HUES48 (cell line): ENCODE data around the gene KIR2DL1.
"Not testable (repeated sequence)": the region's sequence is repeated elsewhere in the genome, so short reads cannot be mapped to it uniquely, and the experiment has no call there.

Source experiments
- H3K27ac ChIP-seq: one replicate; pipeline ENCODE4 v1.7.0; 2013; ENCODE audit warnings: low read depth, low read length, inconsistent platforms
- H3K27me3 ChIP-seq: 2 replicates; pipeline ENCODE4 v1.6.1; 2013; ENCODE audit warnings: mild to moderate bottlenecking, low read length; ENCODE audit not compliant: control insufficient read depth, insufficient read depth
- H3K36me3 ChIP-seq: 2 replicates; pipeline ENCODE4 v1.6.1; 2013; ENCODE audit warnings: low read length; ENCODE audit not compliant: control insufficient read depth, insufficient read depth
- H3K4me1 ChIP-seq: 2 replicates; pipeline ENCODE4 v1.6.1; 2013; ENCODE audit warnings: mild to moderate bottlenecking, low read length; ENCODE audit not compliant: control insufficient read depth, insufficient read depth
- H3K4me3 ChIP-seq: 2 replicates; pipeline ENCODE4 v1.5.1; 2013; ENCODE audit warnings: mild to moderate bottlenecking, low read depth, low read length
- H3K9ac ChIP-seq: 2 replicates; pipeline ENCODE4 v1.6.1; 2013; ENCODE audit warnings: mild to moderate bottlenecking, low read depth, low read length, moderate library complexity
- H3K9me3 ChIP-seq: 2 replicates; pipeline ENCODE4 v1.6.1; 2013; ENCODE audit warnings: low read length; ENCODE audit not compliant: control insufficient read depth, insufficient read depth

The KIR2DL1 gene

DNA sequence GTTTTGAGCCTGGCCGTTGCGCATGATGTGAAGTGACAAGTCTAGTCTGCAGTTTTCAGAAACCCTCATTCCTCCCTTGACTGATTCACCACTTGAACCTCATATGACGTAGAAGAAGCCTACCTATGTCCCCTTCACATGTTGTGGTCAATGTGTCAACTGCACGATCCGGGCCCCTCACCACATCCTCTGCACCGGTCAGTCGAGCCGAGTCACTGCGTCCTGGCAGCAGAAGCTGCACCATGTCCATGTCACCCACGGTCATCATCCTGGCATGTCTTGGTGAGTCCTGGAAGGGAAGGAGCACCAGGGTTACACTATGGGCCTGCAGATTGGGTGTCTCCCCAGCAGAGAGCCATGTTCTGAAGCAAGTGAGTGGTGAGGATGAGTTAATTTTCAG lies 33.8 kb downstream of the KIR2DL1 start, which contains the start of gene KIR2DL4:
Gene KIR2DL4, plus strand, starts transcription at position 201 of the 400 bp plus-strand sequence. Its CDS starts 42 bp downstream, at position 243.
- no peaks in the 10 kb centered on the region for H3K27me3 ChIP-seq
- no peak within 1 kb of the TSS for H3K9ac ChIP-seq
- H3K9me3 ChIP-seq = peaks cover 82% of the 10 kb centered on the region
- H3K4me3 ChIP-seq = no peak within 1 kb of the TSS
- H3K27ac ChIP-seq = no peak within 1 kb of the TSS
- H3K4me1 ChIP-seq = no peaks in the 10 kb centered on the region
- H3K36me3 ChIP-seq = no peaks in the 10 kb centered on the region

DNA sequence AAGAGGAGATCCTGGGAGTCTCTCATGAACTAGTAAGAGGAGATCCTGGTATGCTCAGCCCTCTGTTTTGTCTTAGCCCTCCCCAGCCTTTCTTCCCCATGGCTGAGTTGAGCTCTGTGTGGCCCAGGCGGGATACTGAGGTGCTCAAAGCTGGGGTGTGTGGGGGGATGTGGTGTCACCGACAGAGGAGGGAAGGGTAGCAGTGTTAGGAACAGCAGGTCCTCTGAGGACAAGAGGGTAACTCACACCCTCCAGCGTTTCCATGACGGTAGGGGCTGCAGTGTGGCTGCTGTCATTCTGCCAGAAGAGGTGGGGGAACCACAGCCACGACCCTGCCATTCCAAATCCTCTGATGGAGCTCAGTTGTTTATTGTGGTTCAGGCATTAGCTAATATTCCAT lies 34.5 kb downstream of the KIR2DL1 start:
- Histone ChIP-seq H3K9me3 (peaks cover 89% of the 10 kb centered on the region), H3K27me3 (no peaks in the 10 kb centered on the region), H3K4me1 (no peaks in the 10 kb centered on the region)

DNA sequence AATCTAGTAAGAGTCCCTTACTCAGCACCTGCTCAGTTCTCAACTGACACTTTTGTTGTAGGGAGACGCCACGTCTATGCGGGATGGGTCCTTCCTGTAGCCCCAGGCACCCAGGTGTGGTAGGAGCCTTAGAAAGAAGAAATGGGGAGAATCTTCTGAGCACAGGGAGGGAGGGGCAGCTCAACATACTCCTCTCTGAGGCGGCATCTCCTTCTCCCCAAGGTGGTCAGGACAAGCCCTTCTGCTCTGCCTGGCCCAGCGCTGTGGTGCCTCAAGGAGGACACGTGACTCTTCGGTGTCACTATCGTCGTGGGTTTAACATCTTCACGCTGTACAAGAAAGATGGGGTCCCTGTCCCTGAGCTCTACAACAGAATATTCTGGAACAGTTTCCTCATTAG lies 35.0 kb downstream of the KIR2DL1 start:
- Histone ChIP-seq H3K36me3 (no peaks in the 10 kb centered on the region), H3K4me3 (no peak overlapping the region), H3K9me3 (peaks cover 94% of the 10 kb centered on the region), H3K9ac (no peak overlapping the region), H3K27ac (no peak overlapping the region), H3K27me3 (no peaks in the 10 kb centered on the region), H3K4me1 (no peaks in the 10 kb centered on the region)

More for the DNA sequence above, 34.5 kb downstream of the KIR2DL1 start:
- no peak overlapping the region for H3K4me3 ChIP-seq
- H3K9ac ChIP-seq = no peak overlapping the region
- no peaks in the 10 kb centered on the region for H3K36me3 ChIP-seq
- H3K27ac ChIP-seq = no peak overlapping the region

DNA sequence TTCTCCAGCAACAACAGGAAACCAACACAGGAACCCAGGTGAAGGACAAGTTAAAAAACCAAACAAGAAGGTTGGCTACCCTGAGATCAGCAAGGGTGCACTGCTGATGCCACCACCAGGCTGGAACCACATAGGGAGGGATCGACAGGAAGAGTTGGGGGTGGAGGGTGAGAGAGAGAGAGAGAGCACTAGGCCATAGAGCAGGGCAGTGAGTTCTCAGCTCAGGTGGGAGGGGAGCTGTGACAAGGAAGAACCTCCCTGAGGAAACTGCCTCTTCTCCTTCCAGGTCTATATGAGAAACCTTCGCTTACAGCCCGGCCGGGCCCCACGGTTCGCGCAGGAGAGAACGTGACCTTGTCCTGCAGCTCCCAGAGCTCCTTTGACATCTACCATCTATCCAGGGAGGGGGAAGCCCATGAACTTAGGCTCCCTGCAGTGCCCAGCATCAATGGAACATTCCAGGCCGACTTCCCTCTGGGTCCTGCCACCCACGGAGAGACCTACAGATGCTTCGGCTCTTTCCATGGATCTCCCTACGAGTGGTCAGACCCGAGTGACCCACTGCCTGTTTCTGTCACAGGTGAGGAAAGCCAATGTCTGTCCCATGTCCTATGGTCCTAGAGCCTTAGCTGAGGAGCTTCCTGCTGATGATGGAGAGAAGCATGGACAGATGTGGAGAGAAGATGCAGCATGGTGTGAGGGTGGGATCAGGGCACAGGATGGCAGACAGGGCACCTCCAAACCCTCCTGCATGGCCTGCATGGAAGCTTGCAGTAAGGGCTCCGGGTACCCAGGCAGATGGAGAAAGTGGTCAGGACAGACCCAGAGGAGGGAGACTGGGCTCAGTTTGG lies 36.3 kb downstream of the KIR2DL1 start:
- H3K9ac ChIP-seq = no peak overlapping the region
- H3K27me3 ChIP-seq = no peaks in the 10 kb centered on the region
- peaks cover 96% of the 10 kb centered on the region for H3K9me3 ChIP-seq
- no peak overlapping the region for H3K27ac ChIP-seq
- H3K4me1 ChIP-seq = no peaks in the 10 kb centered on the region
- H3K36me3 ChIP-seq = no peaks in the 10 kb centered on the region
- no peak overlapping the region for H3K4me3 ChIP-seq

DNA sequence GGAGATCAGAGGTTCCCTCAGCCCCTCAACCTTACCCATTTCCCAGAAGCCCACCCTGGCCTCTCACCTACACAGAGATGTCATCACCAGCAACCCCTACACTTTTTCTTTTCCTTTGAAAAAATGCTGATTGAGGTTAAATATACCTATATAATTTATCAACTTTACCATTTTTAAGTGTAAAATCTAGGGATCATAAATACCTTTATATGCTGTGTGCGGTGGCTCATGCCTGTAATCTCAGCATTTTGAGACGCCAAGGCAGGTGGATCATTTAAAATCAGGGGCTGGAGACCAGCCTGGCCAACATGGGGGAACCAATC lies 36.9 kb downstream of the KIR2DL1 start:
- no peaks in the 10 kb centered on the region for H3K27me3 ChIP-seq
- H3K36me3 ChIP-seq = no peaks in the 10 kb centered on the region
- peaks cover 96% of the 10 kb centered on the region for H3K9me3 ChIP-seq

DNA sequence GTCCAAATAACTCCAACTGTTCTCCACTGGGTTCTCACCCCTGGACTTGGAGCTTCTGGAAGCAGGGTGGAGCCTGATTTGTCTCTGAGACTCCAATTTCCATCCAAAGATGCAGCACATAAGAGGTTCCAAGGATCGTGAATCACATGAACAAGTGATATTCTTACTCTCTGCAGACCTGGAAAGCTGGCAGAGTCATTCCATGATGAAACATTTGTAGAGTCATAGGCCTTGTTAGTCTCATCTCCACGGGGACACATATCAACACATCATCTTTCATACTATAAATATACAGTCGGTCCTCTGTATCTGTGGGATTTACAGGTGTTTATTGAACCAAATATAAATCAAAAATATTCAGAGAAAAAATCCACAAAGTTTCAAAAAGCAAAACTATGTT lies 45.0 kb downstream of the KIR2DL1 start:
- not testable (repeated sequence) for H3K36me3 ChIP-seq, H3K4me3 ChIP-seq, H3K4me1 ChIP-seq, H3K27me3 ChIP-seq, H3K9ac ChIP-seq, H3K27ac ChIP-seq
- H3K9me3 ChIP-seq = peaks cover 92% of the 10 kb centered on the region

More for the DNA sequence above, 36.9 kb downstream of the KIR2DL1 start:
- Histone ChIP-seq H3K9ac (no peak overlapping the region), H3K4me3 (no peak overlapping the region), H3K27ac (no peak overlapping the region), H3K4me1 (no peaks in the 10 kb centered on the region)

DNA sequence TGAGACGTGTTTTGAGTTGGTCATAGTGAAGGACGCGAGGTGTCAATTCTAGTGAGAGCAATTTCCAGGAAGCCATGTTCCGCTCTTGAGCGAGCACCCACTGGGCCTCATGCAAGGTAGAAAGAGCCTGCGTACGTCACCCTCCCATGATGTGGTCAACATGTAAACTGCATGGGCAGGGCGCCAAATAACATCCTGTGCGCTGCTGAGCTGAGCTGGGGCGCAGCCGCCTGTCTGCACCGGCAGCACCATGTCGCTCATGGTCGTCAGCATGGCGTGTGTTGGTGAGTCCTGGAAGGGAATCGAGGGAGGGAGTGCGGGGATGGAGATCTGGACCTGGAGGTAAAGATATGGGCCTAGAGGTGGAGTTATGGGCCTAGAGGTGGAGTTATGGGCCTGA lies 46.7 kb downstream of the KIR2DL1 start, which contains the start of gene KIR3DL1:
Gene KIR3DL1, plus strand, starts transcription at position 218 of the 400 bp plus-strand sequence.
- not testable (repeated sequence) for H3K4me3 ChIP-seq, H3K9ac ChIP-seq, H3K27me3 ChIP-seq, H3K4me1 ChIP-seq, H3K36me3 ChIP-seq, H3K27ac ChIP-seq
- peaks cover 93% of the 10 kb centered on the region for H3K9me3 ChIP-seq

DNA sequence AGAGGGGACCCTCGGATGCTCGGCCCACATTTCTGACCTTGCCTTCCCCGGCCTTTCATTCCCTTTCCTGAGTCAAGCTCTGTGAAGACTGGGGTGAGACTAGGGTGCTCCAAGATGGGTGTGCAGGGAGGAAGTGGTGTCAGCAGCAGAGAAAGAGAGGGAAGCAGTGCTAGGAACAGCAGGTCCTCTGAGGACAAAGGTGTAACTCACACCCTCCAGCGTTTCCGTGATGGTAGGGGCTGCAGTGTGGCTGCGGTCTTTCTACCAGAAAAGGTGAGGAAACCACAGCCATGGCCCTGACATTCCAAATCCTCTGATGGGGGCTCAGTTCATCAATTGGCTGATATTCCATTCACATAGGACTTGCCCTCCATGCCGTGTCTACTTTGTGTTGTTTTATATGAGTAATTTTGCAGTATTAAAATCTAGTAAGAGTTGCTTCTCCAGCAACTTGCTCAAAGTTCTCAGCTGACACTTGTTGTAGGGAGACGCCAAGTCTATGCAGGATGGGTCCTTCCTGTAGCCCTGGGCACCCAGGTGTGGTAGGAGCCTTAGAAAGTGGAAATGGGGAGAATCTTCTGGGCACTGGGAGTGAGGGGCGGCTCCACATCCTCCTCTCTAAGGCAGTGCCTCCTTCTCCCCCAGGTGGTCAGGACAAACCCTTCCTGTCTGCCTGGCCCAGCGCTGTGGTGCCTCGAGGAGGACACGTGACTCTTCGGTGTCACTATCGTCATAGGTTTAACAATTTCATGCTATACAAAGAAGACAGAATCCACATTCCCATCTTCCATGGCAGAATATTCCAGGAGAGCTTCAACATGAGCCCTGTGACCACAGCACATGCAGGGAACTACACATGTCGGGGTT lies 48.3 kb downstream of the KIR2DL1 start:
- Histone ChIP-seq H3K36me3 (no peaks in the 10 kb centered on the region), H3K4me3 (no peak overlapping the region), H3K4me1 (no peaks in the 10 kb centered on the region), H3K9me3 (peaks cover 82% of the 10 kb centered on the region), H3K27ac (no peak overlapping the region), H3K9ac (no peak overlapping the region), H3K27me3 (no peaks in the 10 kb centered on the region)

DNA sequence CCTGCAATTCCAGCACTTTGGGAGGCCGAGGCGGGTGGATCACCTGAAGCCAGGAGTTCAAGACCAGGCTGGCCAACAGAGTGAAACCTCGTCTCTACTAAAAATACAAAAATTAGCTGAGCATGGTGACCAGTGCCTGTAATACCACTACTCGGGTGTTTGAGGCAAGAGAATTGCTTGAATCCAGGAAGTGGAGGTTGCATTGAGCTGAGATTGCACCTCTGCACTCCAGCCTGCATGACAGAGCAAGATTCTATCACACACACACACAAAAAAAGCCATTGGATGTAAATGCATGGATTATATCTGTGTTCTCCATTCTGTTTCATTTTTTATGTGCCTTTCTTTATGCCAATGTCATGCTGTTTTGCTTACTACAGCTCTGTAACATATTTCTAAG lies 54.8 kb downstream of the KIR2DL1 start:
- H3K9ac ChIP-seq, H3K36me3 ChIP-seq, H3K27ac ChIP-seq, H3K27me3 ChIP-seq, H3K4me1 ChIP-seq, H3K4me3 ChIP-seq: not testable (repeated sequence)
- peaks cover 50% of the 10 kb centered on the region for H3K9me3 ChIP-seq

DNA sequence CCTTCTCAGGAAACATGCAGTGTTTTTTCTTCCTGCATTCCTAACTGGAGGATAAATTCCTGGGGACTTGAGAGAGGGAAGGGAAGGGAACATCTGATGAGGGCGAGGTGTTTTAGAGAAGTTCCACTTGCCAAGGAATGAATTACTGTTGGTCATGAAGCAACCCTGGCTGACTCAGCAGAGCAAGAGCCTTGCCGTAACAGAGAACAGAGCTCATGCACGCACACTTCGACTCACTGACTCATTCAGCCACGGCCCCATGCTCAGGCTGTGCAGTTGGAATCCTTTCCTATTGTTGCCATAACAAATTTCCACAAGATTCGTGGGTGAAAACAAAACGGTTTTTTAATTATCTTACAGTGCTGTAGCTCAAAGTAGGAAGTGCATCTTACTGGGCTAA lies 55.7 kb downstream of the KIR2DL1 start:
- H3K27ac ChIP-seq, H3K9ac ChIP-seq, H3K36me3 ChIP-seq, H3K4me1 ChIP-seq, H3K27me3 ChIP-seq, H3K4me3 ChIP-seq: not testable (repeated sequence)
- H3K9me3 ChIP-seq = peaks cover 47% of the 10 kb centered on the region

DNA sequence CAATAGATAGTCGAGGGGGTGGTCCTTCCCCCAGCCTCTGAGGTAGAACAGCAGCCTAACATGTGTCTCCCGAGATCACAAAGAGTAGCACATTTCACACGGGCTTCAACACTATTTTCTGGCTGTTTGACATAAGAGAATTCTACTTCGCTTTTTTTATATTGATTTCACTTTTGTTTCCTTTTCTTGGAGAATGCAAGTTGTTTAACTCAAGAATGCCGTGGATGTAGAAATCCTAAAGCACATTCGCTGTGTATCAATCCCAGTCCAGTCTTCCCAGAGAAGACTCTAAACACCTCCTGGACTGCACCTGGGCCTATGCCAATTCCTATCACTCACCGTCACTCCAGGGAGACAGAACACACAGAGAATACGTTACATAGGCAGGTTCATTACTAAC lies 58.5 kb downstream of the KIR2DL1 start:
- H3K27ac ChIP-seq, H3K4me1 ChIP-seq, H3K36me3 ChIP-seq, H3K27me3 ChIP-seq, H3K9ac ChIP-seq, H3K4me3 ChIP-seq: not testable (repeated sequence)
- H3K9me3 ChIP-seq = peaks cover 59% of the 10 kb centered on the region
